ENCODE measurements around the gene TCTN3. TPM values are rescaled to one million over a fixed set of nuclear protein-coding genes. Genes with fewer than 3 reads are reported as not detected.
A peak's percentile ranks its signal among the peaks of the same experiment; 100 is the strongest.

TCTN3 gene
- total and polyA plus RNA-seq, 10 of the 15 experiments (the other 5 are each of a cell fraction or from before 2014, with no cell fraction given): 20.0 to 48.7 (median 29.1) TPM

GRCh38 chr10:95655571-95656290 is 38.0 kb downstream of the TCTN3 start (continued):
- TF ChIP-seq ETV6 (conservative IDR thresholded peaks at IDR 0.05 in 1 of 2, IDR thresholded peaks at IDR 0.05 in 1 of 2; ENCODE audit: borderline replicate concordance in 1 of 2, low read depth in 1 of 2) (no peak), EGR1 (IDR thresholded peaks at IDR 0.05; ENCODE audit: borderline replicate concordance in 1 of 2, low read depth in 2 of 2, low read length in 2 of 2) (peak in 1 of 2 experiments; percentile 77; a peak in 2 of 3 replicates), IKZF1 (conservative IDR thresholded peaks at IDR 0.05) (no peak), JUNB (IDR thresholded peaks at IDR 0.05) (no peak; the same call in 1 of the 2 replicates), IRF4 (IDR thresholded peaks at IDR 0.05; ENCODE audit: low read depth, low read length) (peak; percentile 49; the same call in 1 of the 2 replicates), POLR2AphosphoS2 (IDR thresholded peaks at IDR 0.05; ENCODE audit: low read depth, low read length) (no peak), HDGF (IDR thresholded peaks at IDR 0.05) (no peak), ASH2L (IDR thresholded peaks at IDR 0.05; ENCODE audit: borderline replicate concordance, low read depth) (no peak), NBN (IDR thresholded peaks at IDR 0.05) (0 out of 2 replicates have a peak, but pooled peaks have one; percentile 47)

GRCh38 chr10:95653895-95654294 is 39.8 kb downstream of the TCTN3 start:
- FAIRE-seq: no peak
- no peak overlapping the region; the same call in 1 of the 2 replicates for H3K9ac ChIP-seq (ENCODE audit: control insufficient read depth, insufficient read depth, low read length)
- no peaks in the 10 kb centered on the region for H4K20me1 ChIP-seq (ENCODE audit: control insufficient read depth, insufficient read depth)
- in situ Hi-C loops (cut with MboI) (no loop called here), intact Hi-C loops (cut with micrococcal nuclease; ENCODE audit: unreplicated experiment) (no loop called here)
- DNase-seq (ENCODE audit: low read depth, low spot score): no peak
- no peak overlapping the region for H3K27ac ChIP-seq (ENCODE audit: control insufficient read depth, insufficient read depth)
- H3K4me2 ChIP-seq (ENCODE audit: control insufficient read depth, insufficient read depth): peak overlapping the region; percentile 41; the same call in 1 of the 2 replicates
- 100% methylated on average over 5 of the region's 5 CpGs for WGBS (ENCODE audit: insufficient coverage, insufficient replicate concordance, low lambda C conversion rate, missing lambda C conversion rate)
- H3K9me3 ChIP-seq (replicated peaks; ENCODE audit: control insufficient read depth, insufficient read depth, low read length): peaks cover 8% of the 10 kb centered on the region; the same call in 2 of the 3 replicates
- ChIA-PET POLR2A (interaction anchor here (0.6 kb wide), 1 partner anchor 168 kb away, joined by 13 read pairs; no protein-coding TSS in a partner anchor), CTCF (interaction anchor here (0.6 to 1.3 kb wide), 4 partner anchors 12 to 1749 kb away, joined by 3 read pairs; partner anchors contain the start of gene TCTN3), RAD21 (ENCODE audit: unreplicated experiment) (interaction anchor here (0.7 to 1.0 kb wide), 3 partner anchors 24 to 1095 kb away, joined by 3 read pairs; partner anchors contain the start of gene TCTN3), SMC1A (ENCODE audit: uncharacterized antibody, unreplicated experiment) (interaction anchor here (0.6 to 1.1 kb wide), 2 partner anchors 18 to 30 kb away, joined by 3 read pairs; no protein-coding TSS in a partner anchor)
- BruUV-seq (replicated peaks): no TSS peak
- H3K4me3 ChIP-seq: peak overlapping the region; percentile 5; the same call in 1 of the 2 replicates
- H3K27me3 ChIP-seq (replicated peaks in 1 of 2; ENCODE audit: control insufficient read depth in 2 of 2, insufficient read depth in 2 of 2, low read length in 1 of 2): no peaks in the 10 kb centered on the region
- H3K79me2 ChIP-seq (ENCODE audit: control insufficient read depth, insufficient read depth, low read length): peaks cover 34% of the 10 kb centered on the region
- ATAC-seq: no peak
- TF ChIP-seq RELA (IDR thresholded peaks at IDR 0.05; ENCODE audit: borderline replicate concordance, partially characterized antibody) (no peak), POLR2A (IDR thresholded peaks at IDR 0.05; ENCODE audit: low read depth, low read length) (no peak), IKZF1 (conservative IDR thresholded peaks at IDR 0.05) (no peak), BMI1 (IDR thresholded peaks at IDR 0.05; ENCODE audit: borderline replicate concordance) (no peak), MXI1 (IDR thresholded peaks at IDR 0.05; ENCODE audit: low read depth, low read length) (no peak), NFYA (IDR thresholded peaks at IDR 0.05; ENCODE audit: borderline replicate concordance, low read depth, low read length) (no peak), NBN (IDR thresholded peaks at IDR 0.05) (no peak), IKZF2 (IDR thresholded peaks at IDR 0.05) (no peak), YY1 (IDR thresholded peaks at IDR 0.05; ENCODE audit: low read depth, low read length) (no peak), ATF3 (IDR thresholded peaks at IDR 0.05; ENCODE audit: borderline replicate concordance, extremely low read depth, low read depth, low read length) (no peak), SRF (IDR thresholded peaks at IDR 0.05; ENCODE audit: low read depth in 2 of 2, low read length in 2 of 2) (no peak), SMARCA5 (IDR thresholded peaks at IDR 0.05) (no peak), NFIC (IDR thresholded peaks at IDR 0.05; ENCODE audit: low read depth, low read length) (no peak), MLLT1 (IDR thresholded peaks at IDR 0.05) (no peak)
- H2AFZ ChIP-seq (ENCODE audit: control insufficient read depth, low read depth, low read length): no peak overlapping the region
- H3K36me3 ChIP-seq (ENCODE audit: control insufficient read depth in 2 of 2, insufficient read depth in 2 of 2, low read length in 1 of 2): peaks cover 0 to 15% of the 10 kb centered on the region in 2 experiments; a peak in 2 of 4 replicates
- H3K4me1 ChIP-seq (ENCODE audit: control insufficient read depth, insufficient read depth, low read length): peaks cover 5% of the 10 kb centered on the region

All from GM12878 (cell line).